Progenitor cell of endocrine pancreas (in vitro differentiated cells): ENCODE results near the gene DR1. TPM values are rescaled to one million over a fixed set of nuclear protein-coding genes. Genes with fewer than 3 reads are reported as not detected.

Experiments
- DNase-seq: peaks from one replicate; pipeline ENCODE4 v3.0.0; 2021; ENCODE audit warnings: low spot score; ENCODE audit not compliant: unreplicated experiment
- H3K27ac Mint-ChIP-seq: 2 replicates; pipeline ENCODE4 v1.8.0; 2021; ENCODE audit warnings: mild to moderate bottlenecking, moderate library complexity, mixed read lengths
- H3K27me3 Mint-ChIP-seq: 2 replicates; pipeline ENCODE4 v1.8.0; 2021; ENCODE audit warnings: mixed read lengths
- H3K36me3 Mint-ChIP-seq: 2 replicates; pipeline ENCODE4 v1.8.0; 2022; ENCODE audit warnings: mixed read lengths; ENCODE audit not compliant: insufficient read depth
- H3K4me1 Mint-ChIP-seq: 2 replicates; pipeline ENCODE4 v1.8.0; 2021; ENCODE audit warnings: low read depth, mixed read lengths
- H3K4me3 Mint-ChIP-seq: 2 replicates; pipeline ENCODE4 v1.8.0; 2021; ENCODE audit warnings: low read depth, mild to moderate bottlenecking, moderate library complexity, mixed read lengths
- H3K9me3 Mint-ChIP-seq: 2 replicates; pipeline ENCODE4 v1.8.0; 2021; ENCODE audit warnings: low read depth, mixed read lengths
- total RNA-seq: library from RNA; stranded (reverse); gene quantifications from 2 replicates; pipeline ENCODE4 v1.2.1, GENCODE V29; 2021
- TF ChIP-seq, protein P1 (sequence below): fragments of 200-600 bp; sonication (generic); IDR thresholded peaks from one replicate; pipeline ENCODE4 v1.5.0; 2021; ENCODE audit warnings: antibody characterized with exemption, mild to moderate bottlenecking; ENCODE audit not compliant: unreplicated experiment

Gene DR1
- total RNA-seq, 1 donor from 2014 or later, result 35.9 TPM

DNA sequence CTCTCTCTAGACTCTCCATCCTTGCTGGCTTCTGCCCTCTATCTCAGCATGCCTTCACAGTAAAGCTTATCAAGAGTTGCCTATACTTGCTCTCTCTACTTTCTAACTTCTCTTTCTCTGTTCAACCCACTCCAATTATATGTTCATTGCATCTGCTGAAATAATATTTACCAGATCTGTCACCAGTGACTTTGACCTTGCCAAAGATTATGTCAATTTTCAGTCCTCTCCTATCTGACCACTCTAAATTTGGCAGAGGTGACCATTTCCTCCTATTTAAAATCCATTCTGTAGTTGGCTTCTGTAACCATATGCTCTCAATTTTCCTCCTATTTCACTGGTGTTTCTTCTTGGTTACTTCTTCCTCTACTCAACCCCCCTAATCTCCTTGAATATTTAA lies 38.8 kb upstream of the DR1 start:
- Mint-ChIP-seq H3K36me3 (peaks cover 2% of the 10 kb centered on the region), H3K4me3 (no peak overlapping the region), H3K27ac (no peak overlapping the region), H3K27me3 (no peaks in the 10 kb centered on the region), H3K9me3 (no peaks in the 10 kb centered on the region), H3K4me1 (no peaks in the 10 kb centered on the region)
- DNase-seq, result no peak
- TF ChIP-seq, protein P1, sequence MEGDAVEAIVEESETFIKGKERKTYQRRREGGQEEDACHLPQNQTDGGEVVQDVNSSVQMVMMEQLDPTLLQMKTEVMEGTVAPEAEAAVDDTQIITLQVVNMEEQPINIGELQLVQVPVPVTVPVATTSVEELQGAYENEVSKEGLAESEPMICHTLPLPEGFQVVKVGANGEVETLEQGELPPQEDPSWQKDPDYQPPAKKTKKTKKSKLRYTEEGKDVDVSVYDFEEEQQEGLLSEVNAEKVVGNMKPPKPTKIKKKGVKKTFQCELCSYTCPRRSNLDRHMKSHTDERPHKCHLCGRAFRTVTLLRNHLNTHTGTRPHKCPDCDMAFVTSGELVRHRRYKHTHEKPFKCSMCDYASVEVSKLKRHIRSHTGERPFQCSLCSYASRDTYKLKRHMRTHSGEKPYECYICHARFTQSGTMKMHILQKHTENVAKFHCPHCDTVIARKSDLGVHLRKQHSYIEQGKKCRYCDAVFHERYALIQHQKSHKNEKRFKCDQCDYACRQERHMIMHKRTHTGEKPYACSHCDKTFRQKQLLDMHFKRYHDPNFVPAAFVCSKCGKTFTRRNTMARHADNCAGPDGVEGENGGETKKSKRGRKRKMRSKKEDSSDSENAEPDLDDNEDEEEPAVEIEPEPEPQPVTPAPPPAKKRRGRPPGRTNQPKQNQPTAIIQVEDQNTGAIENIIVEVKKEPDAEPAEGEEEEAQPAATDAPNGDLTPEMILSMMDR, result no peak

GRCh38 chr1:93313026-93313425 lies 32.7 kb upstream of the DR1 start:
- H3K4me3 Mint-ChIP-seq, result no peak overlapping the region

DNA sequence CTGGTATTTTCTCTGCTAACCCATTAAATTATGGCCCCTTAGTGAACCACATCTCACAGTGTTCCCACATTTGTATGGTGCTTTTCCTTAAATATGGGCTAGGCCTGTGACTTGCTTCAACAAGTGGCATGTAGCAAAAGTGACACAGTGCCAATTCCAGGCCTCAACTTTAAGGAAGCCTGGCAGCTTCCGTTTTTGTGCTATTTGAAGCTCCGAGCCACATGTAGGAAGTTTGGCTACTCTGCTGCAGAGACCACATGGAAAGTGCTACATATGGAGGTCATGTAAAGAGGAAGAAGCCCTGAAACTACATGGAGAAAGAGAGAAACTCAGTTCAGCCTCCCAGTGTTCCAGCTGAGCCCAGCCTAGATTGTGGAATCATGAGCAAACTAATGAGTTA lies 28.5 kb upstream of the DR1 start:
- Mint-ChIP-seq H3K9me3 (peaks cover 6% of the 10 kb centered on the region), H3K27ac (no peak overlapping the region), H3K36me3 (peaks cover 1% of the 10 kb centered on the region), H3K4me3 (no peak overlapping the region), H3K4me1 (peaks cover 4% of the 10 kb centered on the region), H3K27me3 (no peaks in the 10 kb centered on the region)
- no peak for DNase-seq
- TF ChIP-seq, protein P1, result no peak

More at GRCh38 chr1:93313026-93313425, 32.7 kb upstream of the DR1 start:
- H3K27ac Mint-ChIP-seq, result no peak overlapping the region
- H3K36me3 Mint-ChIP-seq, result peaks cover 2% of the 10 kb centered on the region
- H3K4me1 Mint-ChIP-seq, result no peaks in the 10 kb centered on the region
- DNase-seq, result no peak
- TF ChIP-seq, protein P1, result no peak
- H3K9me3 Mint-ChIP-seq, result no peaks in the 10 kb centered on the region
- H3K27me3 Mint-ChIP-seq, result no peaks in the 10 kb centered on the region

- no peaks in the 10 kb centered on the region for H3K27me3 Mint-ChIP-seq
- TF ChIP-seq, protein P1, result no peak
- no peak overlapping the region for H3K27ac Mint-ChIP-seq
- peaks cover 1% of the 10 kb centered on the region for H3K36me3 Mint-ChIP-seq
- H3K9me3 Mint-ChIP-seq, result peaks cover 6% of the 10 kb centered on the region
- no peak overlapping the region for H3K4me3 Mint-ChIP-seq
- peaks cover 9% of the 10 kb centered on the region for H3K4me1 Mint-ChIP-seq
- DNase-seq, result no peak
Observed at GRCh38 chr1:93317943-93318342, 27.8 kb upstream of the DR1 start.

- Mint-ChIP-seq H3K4me3 (no peak overlapping the region), H3K36me3 (peaks cover 1% of the 10 kb centered on the region), H3K4me1 (peaks cover 18% of the 10 kb centered on the region), H3K9me3 (peaks cover 6% of the 10 kb centered on the region), H3K27me3 (no peaks in the 10 kb centered on the region), H3K27ac (no peak overlapping the region)
- no peak for DNase-seq
- TF ChIP-seq, protein P1, result no peak
Observed at GRCh38 chr1:93321720-93322119, 24.0 kb upstream of the DR1 start.
